ENCODE measurements around the gene PARN. TPM values are rescaled to one million over a fixed set of nuclear protein-coding genes. Genes with fewer than 3 reads are reported as not detected.

PARN gene
- total RNA-seq, 2 donors from 2014 or later, result 24.1 to 99.9 TPM

- H3K4me1 ChIP-seq, result peaks cover 14% of the 10 kb centered on the region
- intact Hi-C loops (cut with DNase I), result no loop called here
- H3K4me3 ChIP-seq, result no peak overlapping the region
- WGBS, 2 donors, result 76 to 81% methylated on average over 10 of the region's 10 CpGs
- no peaks in the 10 kb centered on the region for H3K9me3 ChIP-seq
- TF ChIP-seq POLR2A (IDR thresholded peaks at IDR 0.05) (no peak), CTCF (IDR thresholded peaks at IDR 0.05) (no peak)
- DNase-seq, result peak in 3 of 4 donors; percentile 46 to 57 (median 52)
- ATAC-seq, result no peak
- H3K36me3 ChIP-seq (replicated peaks in 1 of 2; ENCODE audit: insufficient read depth in 1 of 2, low read depth in 2 of 2), result no peaks in the 10 kb centered on the region
- no peak overlapping the region for H3K27ac ChIP-seq
- H3K27me3 ChIP-seq, result no peaks in the 10 kb centered on the region
Observed at GRCh38 chr16:14513389-14514107, 116.5 kb downstream of the PARN start.

DNA sequence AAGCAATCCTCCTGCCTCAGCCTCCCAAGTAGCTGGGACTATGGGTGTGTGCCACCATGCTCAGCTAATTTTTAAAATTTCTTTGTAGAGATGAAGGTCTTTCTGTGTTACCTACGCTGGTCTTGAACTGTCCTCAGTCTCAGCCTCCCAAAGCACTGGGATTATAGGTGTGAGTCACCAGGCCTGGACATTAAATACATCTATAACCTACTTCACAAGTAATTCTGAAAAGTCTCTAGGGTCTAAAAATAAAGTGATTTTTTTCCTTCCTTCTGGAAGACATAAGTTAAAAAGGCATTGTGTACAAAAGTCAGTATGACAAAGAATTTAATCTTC lies 118.3 kb downstream of the PARN start:
- Histone ChIP-seq H3K27ac (no peak overlapping the region), H3K9me3 (no peaks in the 10 kb centered on the region), H3K36me3 (replicated peaks in 1 of 2; ENCODE audit: insufficient read depth in 1 of 2, low read depth in 2 of 2) (no peaks in the 10 kb centered on the region), H3K4me1 (peaks cover 14% of the 10 kb centered on the region), H3K27me3 (no peaks in the 10 kb centered on the region), H3K4me3 (no peak overlapping the region)
- no peak for DNase-seq
- ATAC-seq, result no peak
- intact Hi-C loops (cut with DNase I), result no loop called here
- TF ChIP-seq CTCF (IDR thresholded peaks at IDR 0.05) (no peak), POLR2A (IDR thresholded peaks at IDR 0.05) (no peak)
- WGBS, 2 donors, result 94 to 100% methylated on average over 1 of the region's 1 CpG

DNA sequence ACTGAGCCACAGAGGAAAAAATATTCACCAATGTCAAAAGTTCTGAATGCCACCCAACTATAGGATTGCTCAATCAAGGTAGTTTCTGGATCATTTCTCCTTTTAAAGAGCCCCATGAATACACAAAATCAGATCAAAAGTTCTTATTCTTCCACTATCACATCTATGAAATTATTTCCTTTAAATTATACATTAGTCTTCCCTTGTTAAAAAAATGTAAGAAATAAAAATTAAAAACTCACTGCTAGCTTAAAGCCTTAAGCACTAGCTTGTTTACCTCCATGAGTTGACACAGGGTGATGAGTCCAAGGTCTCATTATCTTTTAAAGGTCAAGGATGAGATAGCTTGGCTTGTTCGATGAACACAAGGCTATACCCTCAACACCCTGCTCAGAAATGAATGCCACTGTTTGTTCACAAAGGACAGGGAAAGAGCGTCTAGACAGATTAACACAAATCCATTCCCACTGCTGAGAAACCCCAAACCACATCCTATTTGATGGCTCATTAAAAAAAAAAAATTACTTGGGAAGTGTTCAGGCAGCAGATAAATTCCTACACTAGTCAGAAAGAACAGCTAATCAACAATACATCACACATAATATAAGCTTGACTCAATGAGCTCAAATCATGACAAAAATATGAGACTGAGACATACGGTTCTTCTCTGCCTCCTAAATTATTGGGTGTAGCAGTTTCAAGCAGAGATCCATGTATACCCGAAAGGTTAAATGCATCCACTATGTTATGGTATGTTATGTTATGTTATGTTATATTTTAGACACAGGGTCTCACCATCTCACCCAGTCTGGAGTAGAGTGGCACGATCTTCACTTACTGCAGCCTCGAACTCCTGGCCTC lies 118.9 kb downstream of the PARN start:
- H3K36me3 ChIP-seq (replicated peaks in 1 of 2; ENCODE audit: insufficient read depth in 1 of 2, low read depth in 2 of 2), result no peaks in the 10 kb centered on the region
- no peaks in the 10 kb centered on the region for H3K27me3 ChIP-seq
- TF ChIP-seq CTCF (IDR thresholded peaks at IDR 0.05) (no peak), POLR2A (IDR thresholded peaks at IDR 0.05) (no peak)
- peaks cover 15% of the 10 kb centered on the region for H3K4me1 ChIP-seq
- intact Hi-C loops (cut with DNase I), result no loop called here
- no peaks in the 10 kb centered on the region for H3K9me3 ChIP-seq
- ATAC-seq (no peak), DNase-seq (no peak)
- no peak overlapping the region for H3K4me3 ChIP-seq
- H3K27ac ChIP-seq, result peak overlapping the region in 1 of 4 donors; percentile 4
- 71 to 75% methylated on average over 6 of the region's 6 CpGs for WGBS, 2 donors

DNA sequence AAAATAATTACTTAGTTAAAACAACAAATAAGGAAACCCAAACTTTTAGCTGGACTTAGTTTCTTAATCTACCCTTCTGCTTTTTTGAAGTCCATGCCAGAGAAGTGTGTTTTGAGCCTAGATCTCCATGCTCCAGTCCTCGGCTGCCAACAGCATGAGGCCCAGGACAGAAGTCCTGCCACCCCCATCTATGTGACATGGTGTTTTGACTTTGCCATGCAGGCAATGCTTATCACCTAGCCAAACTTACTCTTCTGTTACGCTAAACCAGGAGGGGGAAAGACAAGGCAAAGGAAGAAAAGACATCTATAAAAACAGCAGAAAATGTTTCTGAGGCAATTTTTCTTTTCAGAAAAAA lies 119.5 kb downstream of the PARN start:
- 52 to 61% methylated on average over 2 of the region's 2 CpGs for WGBS, 2 donors
- H3K9me3 ChIP-seq, result no peaks in the 10 kb centered on the region
- intact Hi-C loops (cut with DNase I), result no loop called here
- no peak for ATAC-seq
- peaks cover 21% of the 10 kb centered on the region for H3K4me1 ChIP-seq
- no peak overlapping the region for H3K4me3 ChIP-seq
- no peak for TF ChIP-seq POLR2A (IDR thresholded peaks at IDR 0.05)
- no peak for TF ChIP-seq CTCF (IDR thresholded peaks at IDR 0.05)
- no peaks in the 10 kb centered on the region for H3K36me3 ChIP-seq (replicated peaks in 1 of 2; ENCODE audit: insufficient read depth in 1 of 2, low read depth in 2 of 2)
- peak overlapping the region in 1 of 4 donors; percentile 4 for H3K27ac ChIP-seq
- DNase-seq, result no peak
- H3K27me3 ChIP-seq, result no peaks in the 10 kb centered on the region

Measured in body of pancreas (tissue), 4 donors.